H1 (cell line): ENCODE data around the gene BSPRY. TPM values are rescaled to one million over a fixed set of nuclear protein-coding genes. Genes with fewer than 3 reads are reported as not detected.

Source experiments
- CTCF ChIA-PET: fragments of 300-600 bp; sonication (Branson Sonifier 250); formaldehyde crosslinking; loops from one replicate; lab custom pipeline; 2021; ENCODE audit not compliant: partially characterized antibody; lab: Charles Lee
- POLR2A ChIA-PET: fragments of 300-600 bp; sonication (Branson Sonifier 250); formaldehyde crosslinking; loops from one replicate; lab custom pipeline; 2021; ENCODE audit warnings: inconsistent platforms; ENCODE audit not compliant: partially characterized antibody; lab: Charles Lee
- DNase-seq, 2 experiments: peaks; one replicate each; pipeline versions ENCODE4 v3.0.0 to v3.0.0-alpha.2; 2010 to 2022; ENCODE audit warnings: low spot score in 2 of 2, low read depth in 1 of 2, mixed read lengths in 1 of 2
- FAIRE-seq: peaks from 2 replicates; lab custom pipeline; 2011; peaks lifted over from hg19 to GRCh38; lab: Jason Lieb, UNC
- H2AFZ ChIP-seq: 2 replicates; pipeline ENCODE4 v1.8.1; 2012; ENCODE audit warnings: low read length, inconsistent platforms
- H2AK5ac ChIP-seq: 2 replicates; pipeline ENCODE4 v1.6.1; 2013; ENCODE audit warnings: low read depth, low read length
- H2BK120ac ChIP-seq: replicated peaks from 2 replicates; pipeline ENCODE3; 2013; ENCODE audit warnings: low read depth, low read length, inconsistent platforms
- H2BK12ac ChIP-seq: 2 replicates; pipeline ENCODE4 v1.6.1; 2013; ENCODE audit warnings: low read depth, low read length
- H2BK15ac ChIP-seq: 2 replicates; pipeline ENCODE4 v1.6.1; 2013; ENCODE audit warnings: low read length
- H2BK20ac ChIP-seq: 2 replicates; pipeline ENCODE4 v1.6.1; 2013; ENCODE audit warnings: low read length
- H2BK5ac ChIP-seq: 2 replicates; pipeline ENCODE4 v1.6.1; 2013; ENCODE audit warnings: low read depth, low read length
- H3K14ac ChIP-seq: 2 replicates; pipeline ENCODE4 v1.6.1; 2013; ENCODE audit warnings: inconsistent platforms; ENCODE audit not compliant: insufficient read length
- H3K18ac ChIP-seq: 2 replicates; pipeline ENCODE4 v1.6.1; 2013; ENCODE audit warnings: low read length; ENCODE audit errors: extremely low read depth
- H3K23ac ChIP-seq: 2 replicates; pipeline ENCODE4 v1.6.1; 2013; ENCODE audit warnings: inconsistent platforms; ENCODE audit not compliant: insufficient read length
- H3K23me2 ChIP-seq: 2 replicates; pipeline ENCODE4 v1.6.1; 2013; ENCODE audit warnings: low read depth, low read length
- H3K27ac ChIP-seq: 2 replicates; pipeline ENCODE4 v1.6.1; 2011; ENCODE audit warnings: low read depth, low read length, inconsistent platforms
- H3K27me3 ChIP-seq, 4 experiments: replicated peaks in 1 of 4; 1 replicate in 1 of 4; 2 replicates in 3 of 4; pipeline versions ENCODE4 v1.6.1 to v1.8.1; 2011 to 2013; ENCODE audit warnings: low read length in 3 of 4, mild to moderate bottlenecking in 3 of 4, inconsistent platforms in 2 of 4, mixed read lengths in 2 of 4, moderate library complexity in 1 of 4; ENCODE audit not compliant: control insufficient read depth in 3 of 4, insufficient read depth in 3 of 4; ENCODE audit errors: extremely low read depth in 1 of 4
- H3K36me3 ChIP-seq, 4 experiments: 2 replicates each; pipeline versions ENCODE4 v1.6.1 to v1.8.1; 2011 to 2013; ENCODE audit warnings: mild to moderate bottlenecking in 4 of 4, low read length in 3 of 4, moderate library complexity in 2 of 4, control low read depth in 1 of 4, inconsistent platforms in 1 of 4; ENCODE audit not compliant: insufficient read depth in 4 of 4, control insufficient read depth in 2 of 4
- H3K4ac ChIP-seq: replicated peaks from 2 replicates; pipeline ENCODE3; 2013; ENCODE audit warnings: low read length, low read depth, mixed read lengths, inconsistent platforms; ENCODE audit not compliant: insufficient read length
- H3K4me1 ChIP-seq, 4 experiments: replicated peaks in 1 of 4; 1 replicate in 1 of 4; 2 replicates in 3 of 4; pipeline versions ENCODE4 v1.6.1 to v1.8.1; 2011 to 2013; ENCODE audit warnings: low read length in 3 of 4, inconsistent platforms in 2 of 4, mixed read lengths in 1 of 4; ENCODE audit not compliant: insufficient read depth in 4 of 4, control insufficient read depth in 3 of 4
- H3K4me2 ChIP-seq, 2 experiments: 2 replicates each; pipeline versions ENCODE4 v1.6.1 to v1.8.1; 2011 to 2013; ENCODE audit warnings: low read depth in 2 of 2, low read length in 2 of 2, control low read depth in 1 of 2, inconsistent platforms in 1 of 2, mild to moderate bottlenecking in 1 of 2; ENCODE audit not compliant: insufficient read depth in 1 of 2
- H3K4me3 ChIP-seq, 4 experiments: fragments of 200-600, 300-600 bp in 1 of 4; sonication (generic), shearing (Covaris generic), sonication (Bioruptor Twin) in 1 of 4; 2 replicates each; pipeline versions ENCODE4 v1.5.1 to v1.8.1; 2011 to 2016; ENCODE audit warnings: low read length in 4 of 4, low read depth in 3 of 4, control low read depth in 2 of 4, inconsistent platforms in 2 of 4, mild to moderate bottlenecking in 2 of 4, mixed read lengths in 1 of 4, moderate library complexity in 1 of 4; ENCODE audit not compliant: insufficient read depth in 2 of 4; ENCODE audit errors: extremely low read depth in 1 of 4
- H3K56ac ChIP-seq: replicated peaks from 2 replicates; pipeline ENCODE3; 2013; ENCODE audit warnings: low read depth, mild to moderate bottlenecking, mixed read lengths, low read length, inconsistent platforms; ENCODE audit not compliant: insufficient read length
- H3K79me1 ChIP-seq: 2 replicates; pipeline ENCODE4 v1.6.1; 2013; ENCODE audit warnings: low read depth, low read length, control low read depth
- H3K79me2 ChIP-seq, 2 experiments: 2 replicates each; pipeline versions ENCODE4 v1.6.1 to v1.8.1; 2012 to 2013; ENCODE audit warnings: low read length in 2 of 2, mild to moderate bottlenecking in 2 of 2, inconsistent platforms in 1 of 2; ENCODE audit not compliant: insufficient read depth in 2 of 2, control insufficient read depth in 1 of 2
- H3K9ac ChIP-seq, 4 experiments: replicated peaks in 1 of 4; 1 replicate in 1 of 4; 2 replicates in 3 of 4; pipeline versions ENCODE4 v1.6.1 to v1.8.1; 2011 to 2013; ENCODE audit warnings: low read depth in 3 of 4, low read length in 3 of 4, control low read depth in 2 of 4, mild to moderate bottlenecking in 2 of 4, moderate library complexity in 2 of 4, inconsistent platforms in 1 of 4; ENCODE audit errors: extremely low read depth in 1 of 4
- H3K9me3 ChIP-seq, 2 experiments: 2 replicates each; pipeline versions ENCODE4 v1.6.1 to v1.8.1; 2012 to 2013; ENCODE audit warnings: mild to moderate bottlenecking in 2 of 2, moderate library complexity in 2 of 2, control low read depth in 1 of 2, inconsistent platforms in 1 of 2, low read depth in 1 of 2, low read length in 1 of 2, mixed read lengths in 1 of 2; ENCODE audit not compliant: insufficient read depth in 2 of 2
- H4K20me1 ChIP-seq, 2 experiments: replicated peaks in 1 of 2; 2 replicates each; pipeline versions ENCODE3 to v1.8.1; 2011 to 2013; ENCODE audit warnings: inconsistent platforms in 2 of 2, low read length in 2 of 2, mild to moderate bottlenecking in 1 of 2; ENCODE audit not compliant: insufficient read depth in 2 of 2, control insufficient read depth in 1 of 2
- H4K5ac ChIP-seq: 2 replicates; pipeline ENCODE4 v1.6.1; 2013; ENCODE audit warnings: low read length, low read depth, mixed read lengths, inconsistent platforms; ENCODE audit not compliant: insufficient read length
- H4K8ac ChIP-seq: 2 replicates; pipeline ENCODE4 v1.8.0; 2013; ENCODE audit warnings: mild to moderate bottlenecking, moderate library complexity, low read length, inconsistent platforms; ENCODE audit not compliant: insufficient read depth; ENCODE audit errors: extremely low read depth
- H4K91ac ChIP-seq: replicated peaks from 2 replicates; pipeline ENCODE3; 2013; ENCODE audit warnings: low read length, mixed read lengths, inconsistent platforms; ENCODE audit not compliant: insufficient read length
- GTF2F1 ChIP-seq: IDR thresholded peaks from 2 replicates; pipeline ENCODE4 v1.6.1; 2012; ENCODE audit warnings: low read depth, low read length, improper control_type of control experiment, borderline replicate concordance
- KDM1A ChIP-seq: fragments of 200-600, 300-600 bp; sonication (generic); IDR thresholded peaks from 2 replicates; pipeline ENCODE4 v1.7.1; 2016; ENCODE audit warnings: mild to moderate bottlenecking, low read length, borderline replicate concordance
- WGBS, 2 experiments: shearing (Covaris generic) in 1 of 2; methylation state at CpG; one replicate each; pipeline versions ENCODE4 v1.1.6 to v1.1.7; 2013 to 2015; ENCODE audit warnings: low lambda C conversion rate in 2 of 2, mixed read lengths in 2 of 2, inconsistent platforms in 1 of 2, low coverage in 1 of 2, missing lambda C conversion rate in 1 of 2; ENCODE audit not compliant: insufficient replicate concordance in 2 of 2, insufficient coverage in 1 of 2, insufficient read length in 1 of 2; ENCODE audit errors: extremely low coverage in 1 of 2, missing lambda C conversion rate in 1 of 2; 5-methylcytosine and 5-hydroxymethylcytosine counted together
- polyA plus RNA-seq, 7 experiments: library from polyadenylated mRNA; depleted of rRNA in 3 of 7; stranded (reverse) in 5 of 7; unstranded in 2 of 7; fragments of >200 nt in 5 of 7; fragments of 200-250 nt in 2 of 7; gene quantifications; 1 replicate in 5 of 7; 2 replicates in 1 of 7; 4 replicates in 1 of 7; pipeline versions ENCODE4 v1.2.1 to v1.2.3, GENCODE V29; 2011 to 2013; ENCODE audit warnings: missing spikeins in 2 of 7, mixed read lengths in 2 of 7
- total RNA-seq: library from RNA; stranded (reverse); fragmentation: NEBNext Ultra II Directional; extraction: Animal tissue kit (Norgen Biotek cat#: 25700); gene quantifications from 2 replicates; pipeline ENCODE4 v1.2.1, GENCODE V29; 2021

Gene BSPRY
- total and polyA plus RNA-seq, 2 of the 8 experiments (the other 6 are each of a cell fraction or from before 2014, with no cell fraction given): 5.5 to 10.9 TPM

DNA sequence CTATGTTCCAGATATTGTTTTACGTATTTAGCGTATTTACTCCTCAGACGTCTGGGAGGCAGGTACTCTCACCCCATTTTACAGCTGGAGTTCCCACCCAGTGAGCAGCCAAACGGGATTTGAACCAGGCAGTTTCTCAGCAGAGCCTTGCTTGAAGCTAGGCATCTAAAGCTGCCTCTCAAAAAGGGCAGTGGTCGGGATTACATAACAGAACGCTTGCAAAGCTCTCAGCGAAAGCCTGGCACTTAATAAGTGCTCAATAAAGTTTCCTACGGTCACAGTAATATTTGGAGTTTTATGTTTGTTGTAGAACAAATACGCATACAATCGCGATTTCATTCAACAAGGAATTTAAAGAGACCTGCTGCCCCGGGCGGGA is 286 bp upstream of the BSPRY start:
- no peak overlapping the region for H4K5ac ChIP-seq
- no peak for FAIRE-seq
- peak overlapping the region in 1 of 4 experiments; percentile 48; a peak in 1 of 7 replicates for H3K9ac ChIP-seq
- H3K27ac ChIP-seq: no peak overlapping the region
- no peak overlapping the region for H3K18ac ChIP-seq
- peaks cover 0 to 14% (median 2%) of the 10 kb centered on the region in 4 experiments; a peak in 5 of 7 replicates for H3K27me3 ChIP-seq
- peak overlapping the region; percentile 27 for H2AFZ ChIP-seq
- H3K4me2 ChIP-seq: peak overlapping the region; percentile 56 to 86
- no peak overlapping the region for H3K14ac ChIP-seq
- no peak overlapping the region for H2BK120ac ChIP-seq
- no peak overlapping the region for H2AK5ac ChIP-seq
- H2BK12ac ChIP-seq: no peak overlapping the region
- CTCF ChIA-PET: interaction anchor here (0.5 to 2.5 kb wide), 8 partner anchors 9 to 239 kb away, joined by 3 to 11 read pairs (median 4); partner anchors contain the start of genes CDC26 and PRPF4
- H3K9me3 ChIP-seq: no peaks in the 10 kb centered on the region
- peaks cover 5 to 14% (median 10%) of the 10 kb centered on the region in 4 experiments for H3K4me1 ChIP-seq
- H3K56ac ChIP-seq: no peak overlapping the region
- no peaks in the 10 kb centered on the region for H3K79me2 ChIP-seq
- H2BK15ac ChIP-seq: no peak overlapping the region
- H2BK20ac ChIP-seq: no peak overlapping the region
- H3K79me1 ChIP-seq: no peaks in the 10 kb centered on the region; the same call in none of the 2 replicates
- 21% methylated on average over 11 of the region's 13 CpGs; no CpG with 5 or more reads in 1 of the 2 experiments for WGBS, 2 experiments
- H4K20me1 ChIP-seq: peaks cover 0 to 2% of the 10 kb centered on the region in 2 experiments
- TF ChIP-seq KDM1A (peak; percentile 24; the same call in 1 of the 2 replicates), GTF2F1 (no peak)
- H3K36me3 ChIP-seq: no peaks in the 10 kb centered on the region
- no peak overlapping the region for H4K91ac ChIP-seq
- no peak overlapping the region for H2BK5ac ChIP-seq
- no peak overlapping the region for H4K8ac ChIP-seq
- H3K23me2 ChIP-seq: peaks cover 11% of the 10 kb centered on the region; the same call in 1 of the 2 replicates
- no peak overlapping the region for H3K4ac ChIP-seq
- peak overlapping the region; percentile 75 to 89 (median 76) for H3K4me3 ChIP-seq
- POLR2A ChIA-PET: interaction anchor here (1.0 to 2.8 kb wide), 7 partner anchors 8 to 47 kb away, joined by 3 to 11 read pairs (median 4); partner anchors contain the start of gene WDR31
- DNase-seq: peak in 1 of 2 experiments; percentile 53
- H3K23ac ChIP-seq: no peak overlapping the region
